ENCODE data around the gene PRPF40A.

- TF ChIP-seq, protein P1, sequence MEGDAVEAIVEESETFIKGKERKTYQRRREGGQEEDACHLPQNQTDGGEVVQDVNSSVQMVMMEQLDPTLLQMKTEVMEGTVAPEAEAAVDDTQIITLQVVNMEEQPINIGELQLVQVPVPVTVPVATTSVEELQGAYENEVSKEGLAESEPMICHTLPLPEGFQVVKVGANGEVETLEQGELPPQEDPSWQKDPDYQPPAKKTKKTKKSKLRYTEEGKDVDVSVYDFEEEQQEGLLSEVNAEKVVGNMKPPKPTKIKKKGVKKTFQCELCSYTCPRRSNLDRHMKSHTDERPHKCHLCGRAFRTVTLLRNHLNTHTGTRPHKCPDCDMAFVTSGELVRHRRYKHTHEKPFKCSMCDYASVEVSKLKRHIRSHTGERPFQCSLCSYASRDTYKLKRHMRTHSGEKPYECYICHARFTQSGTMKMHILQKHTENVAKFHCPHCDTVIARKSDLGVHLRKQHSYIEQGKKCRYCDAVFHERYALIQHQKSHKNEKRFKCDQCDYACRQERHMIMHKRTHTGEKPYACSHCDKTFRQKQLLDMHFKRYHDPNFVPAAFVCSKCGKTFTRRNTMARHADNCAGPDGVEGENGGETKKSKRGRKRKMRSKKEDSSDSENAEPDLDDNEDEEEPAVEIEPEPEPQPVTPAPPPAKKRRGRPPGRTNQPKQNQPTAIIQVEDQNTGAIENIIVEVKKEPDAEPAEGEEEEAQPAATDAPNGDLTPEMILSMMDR (IDR thresholded peaks at IDR 0.05; ENCODE audit: low read length), result no peak
- TF ChIP-seq EZH2 (IDR thresholded peaks at IDR 0.05; ENCODE audit: borderline replicate concordance, low read length), result no peak
Measured at GRCh38 chr2:152676461-152676860, 40.8 kb downstream of the PRPF40A start.
